HCT116 (cell line): ENCODE results near the gene CACNA1C. TPM values are rescaled to one million over a fixed set of nuclear protein-coding genes. Genes with fewer than 3 reads are reported as not detected.

ENCODE experiments used
- ATAC-seq: fragments of 200-7000 bp; cut with Tn5 transposase; 2 replicates; pipeline ENCODE4 v1.9.1; 2020; ENCODE audit warnings: mild to moderate bottlenecking, moderate library complexity
- BruUV-seq: library from RNA; stranded (reverse); fragments of 400-500 nt; replicated peaks from 2 replicates; lab custom pipeline; 2021; lab: Mats Ljungman, UMichigan
- CTCF ChIA-PET: fragments of 300-600 bp; sonication (Branson Sonifier 250); formaldehyde crosslinking; loops from one replicate; lab custom pipeline; 2021; ENCODE audit warnings: antibody characterized with exemption; lab: Charles Lee
- POLR2A ChIA-PET: fragments of 300-600, 350-600 bp; sonication (Branson Sonifier 250); formaldehyde crosslinking; loops from one replicate; lab custom pipeline; 2021; ENCODE audit warnings: antibody characterized with exemption; lab: Charles Lee
- RAD21 ChIA-PET, 2 experiments: fragments of 300-600 bp; sonication (Branson Sonifier 250); formaldehyde crosslinking; loops; one replicate each; lab custom pipeline; 2023; ENCODE audit warnings: low total read pairs in 2 of 2; ENCODE audit not compliant: uncharacterized antibody in 2 of 2, unreplicated experiment in 2 of 2, low non-redundant PET in 1 of 2; lab: Charles Lee
- DNase-seq: peaks from one replicate; pipeline ENCODE4 v3.0.0-alpha.2; 2010; ENCODE audit warnings: low read depth, low spot score
- H2AFZ ChIP-seq: fragments of 200-600 bp; shearing (Covaris generic), sonication (generic); 2 replicates; pipeline ENCODE4 v1.6.1; 2017; ENCODE audit warnings: low read depth, mixed run types, mixed read lengths, antibody characterized with exemption, low read length; ENCODE audit not compliant: poor library complexity, severe bottlenecking
- H3K27ac ChIP-seq: 2 replicates; pipeline ENCODE4 v1.5.1; 2012; ENCODE audit warnings: low read depth, low read length
- H3K27me3 ChIP-seq: fragments of 200-600 bp; sonication (generic); 2 replicates; pipeline ENCODE4 v1.6.1; 2016; ENCODE audit warnings: mixed run types, low read length, mixed read lengths; ENCODE audit not compliant: insufficient read depth
- H3K36me3 ChIP-seq, 2 experiments: fragments of 200-500 bp in 1 of 2; fragments of 200-600 bp in 1 of 2; sonication (Bioruptor generic) in 1 of 2; sonication (generic) in 1 of 2; 2 replicates each; pipeline versions ENCODE4 v1.5.1 to v1.6.1; 2014 to 2016; ENCODE audit warnings: low read length in 2 of 2, inconsistent platforms in 1 of 2, mixed read lengths in 1 of 2, mixed run types in 1 of 2; ENCODE audit not compliant: insufficient read depth in 2 of 2, control insufficient read depth in 1 of 2
- H3K4me1 ChIP-seq, 2 experiments: fragments of 200-600 bp in 1 of 2; sonication (generic) in 1 of 2; 2 replicates each; pipeline versions ENCODE4 v1.5.1 to v1.6.1; 2012 to 2017; ENCODE audit warnings: low read length in 2 of 2, inconsistent platforms in 1 of 2, mild to moderate bottlenecking in 1 of 2, mixed read lengths in 1 of 2, mixed run types in 1 of 2, moderate library complexity in 1 of 2; ENCODE audit not compliant: insufficient read depth in 2 of 2, control insufficient read depth in 1 of 2
- H3K4me2 ChIP-seq: fragments of 200-600 bp; sonication (generic); 2 replicates; pipeline ENCODE4 v1.6.1; 2017; ENCODE audit warnings: mixed run types, low read length, mixed read lengths
- H3K4me3 ChIP-seq, 2 experiments: fragments of 200-600 bp in 1 of 2; sonication (generic) in 1 of 2; replicated peaks in 1 of 2; 2 replicates each; pipeline ENCODE4 v1.5.1; 2011 to 2016; ENCODE audit warnings: low read length in 2 of 2, control low read depth in 1 of 2, low read depth in 1 of 2, mild to moderate bottlenecking in 1 of 2, mixed read lengths in 1 of 2, mixed run types in 1 of 2
- H3K79me2 ChIP-seq: fragments of 200-600 bp; sonication (generic); 2 replicates; pipeline ENCODE4 v1.6.1; 2017; ENCODE audit warnings: mild to moderate bottlenecking, mixed run types, low read length, moderate library complexity, mixed read lengths; ENCODE audit not compliant: insufficient read depth
- H3K9ac ChIP-seq: fragments of 200-600 bp; sonication (generic); 2 replicates; pipeline ENCODE4 v1.6.1; 2016; ENCODE audit warnings: low read length, mixed read lengths
- H3K9me2 ChIP-seq: fragments of 200-600 bp; sonication (generic), shearing (Covaris generic); 2 replicates; pipeline ENCODE4 v1.6.1; 2017; ENCODE audit warnings: mixed run types, mild to moderate bottlenecking, moderate library complexity; ENCODE audit not compliant: insufficient read depth
- H3K9me3 ChIP-seq, 2 experiments: fragments of 200-500 bp in 1 of 2; fragments of 200-600 bp in 1 of 2; sonication (Bioruptor generic) in 1 of 2; sonication (generic) in 1 of 2; 2 replicates each; pipeline ENCODE4 v1.6.1; 2014 to 2017; ENCODE audit warnings: low read length in 2 of 2, mixed read lengths in 2 of 2, inconsistent platforms in 1 of 2, low read depth in 1 of 2, mild to moderate bottlenecking in 1 of 2, mixed run types in 1 of 2, moderate library complexity in 1 of 2; ENCODE audit not compliant: control insufficient read depth in 1 of 2, insufficient read depth in 1 of 2
- H4K20me1 ChIP-seq: fragments of 200-600 bp; sonication (generic), shearing (Covaris generic); 2 replicates; pipeline ENCODE4 v1.6.1; 2017; ENCODE audit warnings: mixed run types, mild to moderate bottlenecking, moderate library complexity; ENCODE audit not compliant: insufficient read depth
- CBX3 ChIP-seq: IDR thresholded peaks from 2 replicates; pipeline ENCODE4 v1.6.1; 2012; ENCODE audit warnings: low read depth
- CEBPB ChIP-seq: IDR thresholded peaks from 2 replicates; pipeline ENCODE4 v1.6.1; 2012; ENCODE audit warnings: low read depth
- CTCF ChIP-seq, 3 experiments: fragments of 200-600 bp in 1 of 3; sonication (generic) in 1 of 3; IDR thresholded peaks in 2 of 3; conservative IDR thresholded peaks in 1 of 3; 2 replicates each; pipeline ENCODE4 v1.5.1; 2012 to 2017; ENCODE audit warnings: low read depth in 2 of 3, low read length in 2 of 3, antibody characterized with exemption in 1 of 3, borderline replicate concordance in 1 of 3, control low read depth in 1 of 3, mild to moderate bottlenecking in 1 of 3, mixed read lengths in 1 of 3, mixed run types in 1 of 3, moderate library complexity in 1 of 3; ENCODE audit not compliant: insufficient read depth in 1 of 3
- EGR1 ChIP-seq: IDR thresholded peaks from 2 replicates; pipeline ENCODE4 v1.6.1; 2012; ENCODE audit warnings: low read depth
- ELF1 ChIP-seq: IDR thresholded peaks from 2 replicates; pipeline ENCODE4 v1.6.1; 2012; ENCODE audit warnings: low read depth, borderline replicate concordance
- EZH2 ChIP-seq: fragments of 200-600 bp; sonication (generic); IDR thresholded peaks from 2 replicates; pipeline ENCODE4 v1.6.1; 2017; ENCODE audit warnings: antibody characterized with exemption, mixed run types
- EZH2phosphoT487 ChIP-seq: fragments of 200-600 bp; IDR thresholded peaks from 2 replicates; pipeline ENCODE4 v1.6.1; 2018; ENCODE audit warnings: antibody characterized with exemption, borderline replicate concordance
- MAX ChIP-seq: IDR thresholded peaks from 2 replicates; pipeline ENCODE4 v1.6.1; 2012
- POLR2A ChIP-seq: IDR thresholded peaks from 2 replicates; pipeline ENCODE4 v1.7.0; 2011; ENCODE audit warnings: borderline replicate concordance; ENCODE audit not compliant: insufficient read depth, insufficient read length; ENCODE audit errors: extremely low read depth
- SIN3A ChIP-seq: IDR thresholded peaks from 2 replicates; pipeline ENCODE4 v1.6.1; 2012; ENCODE audit warnings: low read depth
- TCF7L2 ChIP-seq: IDR thresholded peaks from 2 replicates; pipeline ENCODE4 v1.7.0; 2011; ENCODE audit warnings: borderline replicate concordance, inconsistent platforms; ENCODE audit not compliant: insufficient read depth, insufficient read length; ENCODE audit errors: extremely low read depth
- YY1 ChIP-seq: IDR thresholded peaks from 2 replicates; pipeline ENCODE4 v1.6.1; 2011; ENCODE audit warnings: low read length, low read depth, moderate library complexity, mild to moderate bottlenecking; ENCODE audit not compliant: insufficient replicate concordance; ENCODE audit errors: extremely low read depth
- ZBTB33 ChIP-seq: IDR thresholded peaks from 2 replicates; pipeline ENCODE4 v1.6.1; 2011; ENCODE audit warnings: mild to moderate bottlenecking, low read length, moderate library complexity; ENCODE audit not compliant: insufficient replicate concordance; ENCODE audit errors: extremely low read depth
- ZFX ChIP-seq: fragments of 450-650 bp; IDR thresholded peaks from 2 replicates; pipeline ENCODE4 v1.6.1; 2017
- ZNF274 ChIP-seq: fragments of 200-500 bp; sonication (Bioruptor generic); IDR thresholded peaks from 2 replicates; pipeline ENCODE4 v1.6.1; 2014; ENCODE audit warnings: mild to moderate bottlenecking, low read depth, low read length, inconsistent platforms
- intact Hi-C: fragments of 100-400 bp; cut with micrococcal nuclease; formaldehyde crosslinking; loops from 2 replicates; pipeline ENCODE4 v1.10.0; 2022
- total RNA-seq: library from RNA; stranded (reverse); gene quantifications from one replicate; pipeline ENCODE4 v1.2.1, GENCODE V29; 2021; ENCODE audit not compliant: unreplicated experiment

Gene CACNA1C
- total RNA-seq, 1 experiment from 2014 or later = 0.05 TPM

GRCh38 chr12:2111826-2112225, 59.0 kb downstream of the CACNA1C start:
- DNase-seq (no peak), ATAC-seq (no peak)
- Histone ChIP-seq H3K9ac (no peak overlapping the region), H3K4me3 (no peak overlapping the region), H3K4me2 (no peak overlapping the region), H3K79me2 (no peaks in the 10 kb centered on the region), H3K9me3 (no peaks in the 10 kb centered on the region), H3K9me2 (no peaks in the 10 kb centered on the region), H3K27me3 (no peaks in the 10 kb centered on the region), H3K36me3 (no peaks in the 10 kb centered on the region), H3K4me1 (no peaks in the 10 kb centered on the region), H2AFZ (no peak overlapping the region), H4K20me1 (no peaks in the 10 kb centered on the region), H3K27ac (no peak overlapping the region)
- no TSS peak for BruUV-seq
- intact Hi-C loops = no loop called here
- CTCF ChIA-PET = no interaction called here
- RAD21 ChIA-PET = no interaction called here
- TF ChIP-seq ELF1 = no peak
- no peak for TF ChIP-seq POLR2A
- TF ChIP-seq ZNF274 = no peak
- no peak for TF ChIP-seq ZBTB33
- TF ChIP-seq TCF7L2 = no peak
- TF ChIP-seq CEBPB = no peak
- no peak for TF ChIP-seq EZH2
- TF ChIP-seq CBX3 = no peak
- no peak for TF ChIP-seq YY1
- no peak for TF ChIP-seq MAX
- TF ChIP-seq CTCF (IDR thresholded peaks at IDR 0.05 in 2 of 3, conservative IDR thresholded peaks at IDR 0.05 in 1 of 3; ENCODE audit: borderline replicate concordance in 1 of 3, insufficient read depth in 1 of 3, low read depth in 2 of 3, low read length in 2 of 3) = no peak
- TF ChIP-seq SIN3A = no peak
- no peak for TF ChIP-seq EZH2phosphoT487
- no peak for TF ChIP-seq EGR1
- TF ChIP-seq ZFX = no peak
- POLR2A ChIA-PET = no interaction called here
